ENCODE measurements around the gene EN2.

The EN2 gene

DNA sequence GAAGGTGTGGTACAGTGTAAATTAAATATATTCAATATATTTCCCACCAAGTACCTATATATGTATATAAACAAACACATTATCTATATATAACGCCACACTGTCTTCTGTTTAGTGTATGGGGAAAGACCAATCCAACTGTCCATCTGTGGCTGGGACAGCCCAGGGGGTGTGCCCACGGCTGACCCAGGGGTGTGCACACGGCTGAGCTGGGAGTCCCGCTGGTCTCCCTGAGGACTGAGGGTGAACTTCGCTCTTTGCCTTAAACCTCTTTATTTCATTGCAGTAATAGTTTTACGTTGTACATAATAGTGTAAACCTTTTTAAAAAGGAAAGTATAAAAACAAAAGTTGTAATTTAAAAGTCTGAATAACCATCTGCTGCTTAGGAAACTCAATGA, 6.3 kb downstream of the EN2 start:
- no peak for DNase-seq (ENCODE audit: low spot score)

- DNase-seq (ENCODE audit: low spot score) = no peak
Observed at GRCh38 chr7:155464948-155465739, 7.2 kb downstream of the EN2 start.

- DNase-seq (ENCODE audit: low spot score) = no peak
Observed at GRCh38 chr7:155465761-155466141, 7.8 kb downstream of the EN2 start.

GRCh38 chr7:155466142-155466813, 8.3 kb downstream of the EN2 start:
- no peak for DNase-seq (ENCODE audit: low spot score)

- no peak for DNase-seq (ENCODE audit: low spot score)
Observed at GRCh38 chr7:155466814-155467733, 9.1 kb downstream of the EN2 start.

DNA sequence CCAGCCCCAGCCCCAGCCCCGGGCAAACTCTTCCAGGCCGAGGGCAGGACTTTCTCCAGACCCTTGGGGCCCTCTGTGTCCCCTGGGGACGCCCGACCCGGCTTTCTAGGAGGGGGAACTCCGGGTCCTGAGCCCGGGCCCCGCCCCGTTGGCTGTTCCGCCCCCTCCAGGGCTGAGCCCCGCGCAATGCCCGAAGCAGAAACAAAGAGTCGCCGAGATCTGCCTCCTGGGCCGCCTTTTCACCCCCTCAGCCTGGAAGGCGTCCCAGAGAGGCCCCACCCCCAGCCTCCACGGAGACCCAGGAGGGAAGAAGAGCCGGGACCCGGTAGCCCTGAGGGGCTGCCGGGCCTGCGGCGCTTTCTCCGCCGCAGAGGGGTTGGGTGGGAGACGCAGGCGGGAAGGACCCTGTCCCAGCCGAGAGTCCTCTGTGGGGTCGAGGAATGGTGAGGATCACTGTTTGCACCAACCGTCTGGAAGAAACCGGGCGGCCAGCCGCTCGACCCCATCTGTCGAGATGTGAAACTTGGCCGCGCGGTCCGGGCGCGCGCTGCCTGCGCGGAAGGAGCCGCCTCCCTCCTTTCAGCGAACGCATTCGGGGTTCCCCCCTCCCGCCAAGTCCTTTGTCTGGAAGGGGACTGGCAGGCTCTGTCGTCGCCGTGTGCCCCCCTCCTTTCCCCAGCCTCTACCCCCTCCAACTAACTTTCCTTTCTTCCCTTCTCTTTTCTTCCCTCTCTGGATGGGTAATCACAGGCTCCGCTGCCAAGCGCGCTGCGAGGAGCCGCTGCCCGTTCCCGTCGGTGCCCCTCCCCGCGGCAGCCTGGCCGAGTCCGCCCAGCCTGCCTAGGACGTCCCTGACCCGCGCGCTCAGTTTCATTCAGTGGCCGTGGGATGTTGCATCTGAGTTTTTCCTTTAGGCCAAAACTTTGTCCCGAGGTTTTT, 10.2 kb downstream of the EN2 start:
- DNase-seq (ENCODE audit: low spot score) = no peak

- no peak for DNase-seq (ENCODE audit: low spot score)
Observed at GRCh38 chr7:155468785-155469148, 10.8 kb downstream of the EN2 start.

- DNase-seq (ENCODE audit: low spot score) = no peak
Observed at GRCh38 chr7:155469311-155470185, 11.6 kb downstream of the EN2 start.

DNA sequence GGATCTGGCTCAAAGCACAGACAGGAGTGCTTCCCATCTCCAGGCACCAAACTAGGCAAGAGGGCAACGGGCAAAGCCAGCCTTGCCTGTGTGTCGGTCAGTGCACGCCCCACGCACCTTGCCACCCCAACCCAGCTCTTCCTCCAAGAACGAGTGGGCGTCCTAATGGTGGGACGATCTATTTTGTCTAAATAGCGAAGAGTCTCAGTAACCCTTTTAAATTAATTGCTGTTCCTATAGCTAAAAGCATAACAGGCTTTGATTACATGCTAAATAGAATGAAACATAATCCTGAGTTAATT, 12.2 kb downstream of the EN2 start:
- no peak for DNase-seq (ENCODE audit: low spot score)

DNA sequence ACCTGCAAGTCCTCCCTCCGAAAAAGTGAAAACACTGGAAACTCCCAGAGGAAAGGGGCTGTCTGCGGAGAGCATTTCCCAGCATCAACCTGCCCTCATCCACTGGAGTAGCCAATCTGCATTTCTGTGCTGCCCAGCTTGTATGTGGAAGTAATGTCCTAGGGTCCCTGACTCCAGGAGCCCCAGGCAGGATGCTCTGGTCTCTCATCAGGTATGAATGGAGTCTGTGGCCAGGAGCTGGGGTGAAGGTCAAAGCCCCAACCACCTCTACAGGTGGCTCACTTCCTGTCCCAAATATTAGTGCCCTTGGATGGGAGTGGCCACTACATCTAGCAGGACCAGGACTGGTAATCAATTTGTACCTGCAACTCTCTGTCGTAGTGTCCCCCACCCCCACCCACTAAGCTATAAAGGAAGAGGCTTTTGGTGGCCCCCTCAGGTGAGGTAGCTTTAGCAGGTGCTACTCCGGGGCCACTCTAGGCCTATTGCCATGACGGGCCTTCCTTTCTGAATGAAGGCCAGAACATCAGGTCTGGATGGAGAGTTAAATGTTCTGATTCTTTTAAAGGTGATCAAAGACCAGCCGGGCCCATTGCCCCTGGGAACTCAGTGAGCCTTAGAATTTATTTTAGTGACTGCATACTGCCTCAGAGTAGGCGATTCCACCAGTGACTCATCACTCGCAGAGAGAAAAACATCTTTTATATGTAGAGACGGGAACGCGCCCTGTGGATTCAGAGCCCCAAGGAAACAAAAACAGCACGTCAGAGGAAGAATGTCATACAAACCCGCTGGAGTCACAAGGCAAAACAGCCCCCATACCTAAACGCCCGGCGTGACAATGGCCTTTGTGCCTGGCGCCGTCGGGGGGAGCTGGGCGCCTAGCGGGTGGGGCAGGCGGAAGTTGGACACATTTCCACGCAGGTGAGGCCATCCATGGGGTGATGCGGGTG, 13.0 kb downstream of the EN2 start:
- peak; percentile 79 for DNase-seq (ENCODE audit: low spot score)

DNA sequence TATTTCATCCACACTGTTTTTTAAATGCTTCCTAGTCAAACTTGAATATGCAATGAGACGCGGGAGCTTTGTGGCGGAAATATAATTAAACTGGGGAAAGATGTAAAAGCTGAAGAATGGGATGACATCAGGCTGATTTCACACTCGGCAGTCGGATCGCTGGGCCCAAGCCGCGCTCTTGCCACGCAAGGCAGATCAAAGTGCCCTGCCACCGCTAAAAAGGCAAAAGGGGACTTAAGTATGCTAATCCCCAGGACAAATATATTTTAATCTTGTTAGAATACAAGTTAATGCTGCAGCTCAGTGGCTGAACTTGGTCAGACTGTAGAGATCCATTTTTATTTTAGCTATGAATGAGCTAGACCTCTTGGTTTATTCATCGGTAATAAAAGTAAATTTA, 13.8 kb downstream of the EN2 start:
- peak; percentile 74 for DNase-seq (ENCODE audit: low spot score)

- no peak for DNase-seq (ENCODE audit: low spot score)
Observed at GRCh38 chr7:155477476-155477875, 19.5 kb downstream of the EN2 start.

DNA sequence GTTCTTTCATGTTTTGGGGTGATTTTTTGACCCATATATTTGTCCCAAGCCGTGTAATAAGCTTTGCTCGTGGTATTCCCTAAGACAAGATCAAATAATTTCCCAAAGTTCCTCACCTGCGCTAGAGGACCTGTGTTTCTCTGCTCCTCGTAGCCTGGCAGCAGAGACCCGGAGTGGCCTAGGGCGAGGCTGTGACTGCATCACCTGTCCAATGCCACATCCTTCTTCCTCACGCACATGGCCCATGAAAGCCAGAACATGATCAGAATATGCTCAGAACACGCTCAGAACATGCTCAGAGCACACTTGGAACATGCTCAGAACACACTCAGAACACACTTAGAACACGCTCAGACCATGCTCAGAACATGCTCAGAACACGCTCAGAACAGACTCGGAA, 23.8 kb downstream of the EN2 start:
- DNase-seq (ENCODE audit: low spot score) = no peak

DNA sequence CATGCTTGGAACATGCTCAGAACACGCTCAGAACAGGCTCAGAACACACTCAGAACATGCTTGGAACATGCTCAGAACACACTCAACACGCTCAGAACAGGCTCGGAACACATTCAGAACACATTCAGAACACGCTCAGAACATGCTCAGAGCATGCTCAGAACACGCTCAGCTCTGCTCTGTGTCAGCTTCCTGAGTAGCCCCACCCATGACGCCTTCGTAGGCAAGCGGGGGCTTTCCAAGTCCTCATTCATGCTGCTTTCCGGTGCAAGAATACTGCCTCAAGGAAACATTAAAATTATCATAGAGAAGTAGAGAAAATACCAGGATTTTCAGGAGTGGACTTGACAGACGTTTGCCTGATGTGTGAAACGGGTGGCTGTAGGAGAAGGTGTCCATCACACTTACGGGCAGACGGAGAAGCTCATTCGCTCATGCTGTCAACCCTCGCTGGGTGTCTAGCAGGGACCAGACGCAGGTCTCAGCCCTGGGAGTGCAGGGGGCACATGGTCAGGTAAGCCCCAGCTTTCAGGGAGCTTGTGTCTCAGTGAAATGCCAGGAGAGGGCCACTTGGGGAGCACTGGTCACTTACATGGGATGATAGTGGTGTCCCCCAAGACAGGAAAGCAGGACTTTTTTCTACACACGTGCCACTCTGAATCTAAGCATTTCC, 24.7 kb downstream of the EN2 start:
- no peak for DNase-seq (ENCODE audit: low spot score)

DNA sequence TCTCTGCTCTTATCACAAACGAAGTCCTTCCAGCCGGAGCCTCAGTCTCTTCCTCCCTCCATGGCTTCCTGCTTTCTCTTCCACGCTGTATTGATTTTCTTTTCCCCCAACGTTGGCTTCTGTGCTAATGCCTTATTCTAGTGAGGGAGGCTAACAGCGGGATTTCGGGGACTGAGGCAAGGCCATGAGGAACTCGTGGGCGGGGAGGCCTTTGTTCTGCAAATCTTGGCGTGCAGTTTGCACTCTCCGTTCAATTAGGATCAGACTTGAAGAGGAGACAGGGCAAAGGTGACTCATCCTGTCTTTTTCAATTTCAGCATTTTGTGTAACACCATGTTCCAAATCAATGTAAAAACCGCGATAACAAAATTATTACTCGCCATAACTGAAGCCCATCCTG, 25.3 kb downstream of the EN2 start:
- no peak for DNase-seq (ENCODE audit: low spot score)

DNA sequence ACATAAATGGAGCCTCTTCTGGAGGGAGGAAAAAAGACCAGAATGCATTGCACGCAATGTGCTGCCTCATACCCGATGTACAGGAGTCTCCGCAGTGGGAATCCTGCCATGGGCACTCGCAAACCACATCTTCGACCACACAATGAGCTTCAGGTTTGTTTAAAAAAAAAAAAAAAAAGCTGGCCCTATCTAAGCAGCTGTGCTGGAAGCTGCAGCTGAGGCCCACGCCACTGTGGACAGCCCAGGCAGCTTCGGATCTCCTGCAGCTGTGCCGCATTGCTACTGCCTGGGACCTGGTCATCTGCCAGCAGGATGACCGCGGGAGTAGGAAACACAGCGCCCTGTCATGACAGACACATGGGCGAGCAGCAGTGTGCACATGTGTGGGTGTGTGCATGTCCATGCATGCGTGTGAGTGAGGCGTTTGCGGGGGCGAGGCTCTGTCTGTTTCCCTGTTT, 26.0 kb downstream of the EN2 start:
- no peak for DNase-seq (ENCODE audit: low spot score)

DNA sequence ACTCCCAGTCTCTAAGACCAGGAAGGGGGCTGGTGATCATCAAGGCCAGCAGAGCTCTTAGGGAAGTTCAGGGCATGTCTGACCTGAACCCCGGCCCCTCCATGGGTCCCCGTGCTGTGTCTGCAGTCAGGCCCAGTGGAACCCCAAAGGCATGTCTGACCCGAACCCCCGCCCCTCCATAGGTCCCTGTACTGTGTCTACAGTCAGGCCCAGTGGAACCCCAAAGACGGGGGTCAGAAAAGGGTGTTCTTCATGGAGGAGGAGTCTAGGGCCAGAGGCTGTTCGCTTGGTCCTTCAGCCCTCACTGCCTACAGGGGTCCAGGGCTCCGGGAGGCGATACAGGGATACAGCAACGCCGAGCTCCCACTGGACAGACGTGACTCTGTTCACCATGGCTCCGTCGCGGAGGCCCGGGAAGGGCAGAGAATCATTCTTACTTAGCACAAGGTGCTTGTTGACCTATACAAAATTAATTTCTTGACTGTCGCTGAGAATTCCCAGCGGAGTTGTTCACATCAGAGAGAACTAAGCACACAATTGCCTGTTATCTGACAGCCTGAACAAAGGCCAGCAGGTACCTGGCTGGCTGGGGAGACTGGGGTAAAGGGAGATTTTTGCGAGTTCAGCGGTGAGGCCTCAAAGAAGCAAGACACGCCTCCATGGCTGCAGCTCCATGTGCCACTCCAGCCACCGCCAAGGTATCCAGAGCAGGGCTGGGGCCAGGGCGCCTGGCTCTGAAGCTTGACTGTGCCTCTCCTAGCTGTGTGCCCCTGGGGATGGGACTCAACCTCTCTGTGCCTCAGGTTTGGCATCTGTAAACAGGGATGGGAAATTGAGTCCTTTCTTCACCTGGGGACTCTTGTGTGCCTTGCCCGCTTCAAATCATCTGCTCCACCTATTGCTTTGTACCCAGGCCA, 26.8 kb downstream of the EN2 start:
- no peak for DNase-seq (ENCODE audit: low spot score)

Data from kidney tubule cell (primary cell).